ENCODE results near the gene ZDHHC6.
"Not testable (repeated sequence)": the region's sequence is repeated elsewhere in the genome, so short reads cannot be mapped to it uniquely, and the experiment has no call there.

Gene ZDHHC6

DNA sequence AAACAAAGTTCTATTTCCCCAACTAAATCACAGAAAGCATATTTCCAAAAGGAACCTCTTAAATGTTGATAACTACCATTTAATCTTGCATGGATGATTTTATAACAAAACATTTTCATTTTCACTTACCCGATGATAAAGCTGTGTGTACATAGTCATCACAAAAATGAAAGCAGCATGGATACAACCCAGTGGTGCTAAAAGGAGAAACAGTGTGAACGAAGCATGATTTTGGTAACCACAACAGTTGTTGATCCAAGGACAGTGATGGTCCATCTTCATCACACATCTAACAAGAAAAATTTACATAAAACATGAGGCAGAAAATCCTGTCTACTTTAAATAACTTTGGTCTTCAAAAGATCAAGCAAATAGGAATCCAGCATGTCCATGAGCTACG lies 4.7 kb downstream of the ZDHHC6 start:
- DNase-seq, result no peak

DNA sequence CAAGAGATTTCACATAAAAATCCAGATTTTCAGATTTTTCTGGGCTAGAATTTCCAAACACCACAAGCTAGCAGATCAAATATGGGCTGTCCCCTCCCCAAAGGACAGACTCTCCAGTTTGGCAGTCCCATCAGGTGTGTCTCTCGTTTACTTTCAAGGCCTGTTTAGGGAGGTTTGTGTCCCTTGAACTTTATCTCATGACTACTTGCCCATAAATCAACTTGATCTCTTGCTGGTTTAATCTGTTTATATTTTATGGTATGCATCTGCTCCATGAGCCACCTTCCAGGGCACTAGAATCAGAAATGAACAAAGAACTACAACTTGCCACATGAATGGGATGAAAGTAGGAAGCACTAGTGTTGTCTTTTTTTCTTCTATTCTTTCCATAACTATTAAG lies 5.2 kb downstream of the ZDHHC6 start:
- DNase-seq, result no peak

DNA sequence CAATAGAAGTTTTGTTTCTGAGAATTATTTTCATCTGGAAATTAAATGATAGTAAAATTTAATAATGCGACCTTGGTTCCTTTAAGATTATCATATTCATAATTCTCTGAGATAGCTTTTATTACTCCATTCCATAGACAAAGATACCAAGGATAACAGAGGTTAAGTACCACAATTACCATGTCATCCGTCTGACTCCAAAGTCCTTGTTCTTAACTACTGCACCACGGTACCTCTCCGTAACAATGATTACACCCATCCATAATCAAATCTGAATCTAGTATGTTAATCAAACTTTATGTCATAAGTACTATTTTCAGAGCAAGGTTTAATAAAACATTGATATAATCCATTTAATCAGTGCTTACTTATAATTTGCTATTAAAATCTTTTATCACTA lies 8.4 kb downstream of the ZDHHC6 start:
- no peak for DNase-seq

DNA sequence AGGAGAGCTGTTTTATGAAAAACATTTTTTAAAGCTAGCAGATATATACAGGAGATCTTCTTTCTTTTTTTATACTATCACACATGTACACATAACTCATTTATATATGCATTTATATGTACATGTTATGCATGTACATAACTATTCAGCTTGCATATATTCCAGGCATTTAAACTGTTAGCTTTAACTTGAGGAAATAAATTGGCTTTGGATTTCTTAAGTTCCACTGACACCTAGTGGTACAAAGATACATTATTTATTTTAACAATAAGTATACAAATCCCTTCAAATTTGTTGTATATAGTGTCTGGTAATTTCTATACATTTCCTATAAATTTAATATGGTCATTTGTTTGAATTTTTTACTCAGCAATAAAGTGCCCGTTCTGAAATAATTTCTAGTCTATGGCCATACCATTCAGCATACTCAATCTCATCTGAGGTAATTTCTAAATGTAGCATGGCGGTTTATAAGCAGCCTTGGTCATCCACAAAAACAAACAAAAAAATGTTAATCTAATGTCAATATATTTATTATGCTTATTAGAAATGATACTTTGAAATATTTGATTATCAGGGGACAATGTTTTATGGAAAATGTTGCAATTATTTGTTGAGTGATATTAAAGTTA lies 11.6 kb downstream of the ZDHHC6 start:
- DNase-seq, result no peak

DNA sequence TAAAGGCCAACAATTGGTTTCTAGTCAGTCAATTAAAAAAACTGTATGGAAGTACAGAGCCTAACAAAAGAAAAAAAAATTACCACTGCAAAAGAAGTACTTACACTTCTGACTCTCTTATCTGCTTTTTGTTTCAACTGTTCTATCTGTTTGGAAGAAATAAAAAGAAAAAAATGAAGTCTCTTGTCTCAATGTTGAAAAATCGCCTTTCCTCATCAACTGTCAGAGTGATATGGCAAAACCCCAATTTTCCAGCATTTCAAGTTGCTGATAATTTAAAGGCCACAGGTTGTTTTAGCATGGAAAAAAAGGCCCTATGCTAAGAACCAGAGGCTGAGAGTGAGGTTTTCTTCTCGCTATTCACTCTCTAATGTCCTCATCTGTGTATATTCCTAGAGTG lies 13.6 kb downstream of the ZDHHC6 start:
- DNase-seq, result no peak

DNA sequence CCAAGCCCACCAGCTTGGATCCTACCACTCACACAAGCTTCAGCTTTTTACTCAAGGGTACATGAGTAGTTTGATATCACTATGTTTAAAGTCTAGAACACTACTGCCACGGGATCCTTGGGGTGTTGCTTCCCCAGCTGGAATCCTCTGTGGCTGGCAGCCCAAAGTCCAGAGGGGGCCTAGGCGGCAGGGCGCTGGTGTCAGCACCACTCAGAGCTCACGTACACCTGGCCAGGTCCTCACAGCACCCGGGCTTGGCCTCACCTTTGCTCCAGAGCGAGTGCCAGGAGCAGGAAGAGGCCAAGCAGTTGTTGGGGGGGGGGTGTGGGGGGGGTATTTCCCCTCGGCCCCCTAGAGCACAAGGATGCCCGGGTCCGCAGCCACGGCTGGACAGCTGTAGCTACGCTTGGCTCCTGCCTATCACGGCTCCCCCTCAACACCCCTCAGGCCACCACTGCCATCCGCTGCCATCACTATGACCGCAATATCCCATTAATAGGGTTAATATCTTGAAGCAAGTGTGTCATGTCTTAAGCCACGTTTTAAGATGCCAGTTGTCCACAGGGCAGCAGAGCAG lies 17.0 kb downstream of the ZDHHC6 start:
- DNase-seq, result no peak

DNA sequence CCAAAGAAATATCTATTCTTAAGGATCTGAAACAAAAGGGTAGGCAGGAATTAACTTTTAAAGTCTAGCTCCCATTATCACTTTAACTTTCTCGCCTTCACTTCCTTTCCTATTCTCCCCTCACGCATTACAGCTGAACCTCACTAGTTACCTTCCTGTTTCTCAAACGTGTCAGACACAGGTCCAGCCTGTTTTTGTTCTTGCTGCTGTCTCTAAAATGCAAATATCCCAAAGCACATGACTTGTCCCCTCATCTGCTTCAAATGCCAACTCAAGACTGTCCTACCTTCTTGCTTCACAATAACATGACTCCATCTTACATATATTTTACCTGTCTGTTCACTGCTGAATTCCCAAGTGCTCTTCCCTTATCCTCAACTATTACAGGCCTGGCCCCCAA lies 17.6 kb downstream of the ZDHHC6 start:
- no peak for DNase-seq

DNA sequence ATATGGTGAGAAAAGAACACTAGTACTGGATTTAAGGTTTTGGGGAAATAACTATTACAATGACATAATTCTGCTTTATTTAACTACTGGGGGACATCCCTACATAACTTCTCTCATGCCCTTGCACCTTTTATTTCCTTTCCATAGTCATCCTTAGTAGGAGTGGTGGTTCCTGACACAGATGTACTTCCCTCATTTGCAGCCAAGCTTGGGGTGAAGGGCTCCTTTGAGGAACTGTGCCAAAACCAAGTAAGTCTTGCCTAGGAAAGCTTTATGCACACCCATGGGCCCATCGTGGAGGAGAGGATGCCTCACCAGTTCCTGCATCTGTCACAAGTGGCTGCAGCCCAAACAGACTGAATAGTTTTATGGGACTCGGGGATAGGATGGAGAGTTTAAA lies 20.6 kb downstream of the ZDHHC6 start:
- no peak for DNase-seq

DNA sequence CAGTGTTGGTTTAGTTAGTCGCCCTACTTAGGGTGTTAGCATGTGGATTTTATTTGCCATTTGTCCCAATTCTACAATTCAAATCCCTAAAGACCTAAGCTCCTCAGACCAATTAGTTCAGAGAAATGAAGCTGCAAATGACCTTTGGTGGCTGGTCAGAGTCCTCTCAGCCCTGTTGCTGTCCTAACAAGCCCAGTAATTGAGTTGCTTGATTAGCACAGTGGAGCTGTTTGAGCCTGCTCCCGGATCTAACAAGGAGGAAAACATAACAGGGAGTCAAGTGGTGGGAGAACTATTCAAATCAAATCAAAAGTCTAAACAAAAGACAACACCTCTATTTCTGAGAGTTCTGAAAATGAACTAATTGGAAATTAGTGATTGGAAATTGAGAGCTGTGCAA lies 22.1 kb downstream of the ZDHHC6 start:
- DNase-seq, result no peak

DNA sequence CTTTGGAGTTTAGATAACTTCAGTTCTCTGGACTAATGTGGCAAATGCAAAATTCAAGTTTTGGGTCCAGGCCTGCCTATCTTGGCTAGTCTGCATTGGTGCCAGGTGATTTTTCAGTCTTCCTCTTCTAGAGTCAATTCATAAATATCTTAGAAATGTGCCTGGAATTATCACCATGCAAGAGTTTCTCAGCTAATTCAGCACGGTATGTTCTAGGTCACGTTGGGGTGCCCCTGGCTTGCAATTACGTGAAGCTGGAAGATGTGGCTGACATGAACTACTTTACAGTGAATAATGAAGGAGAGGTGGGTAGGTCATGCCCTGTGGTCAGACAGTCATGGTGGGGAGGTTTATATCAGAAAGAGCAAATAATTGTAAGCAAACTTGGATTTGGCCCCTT lies 25.0 kb downstream of the ZDHHC6 start:
- no peak for DNase-seq

DNA sequence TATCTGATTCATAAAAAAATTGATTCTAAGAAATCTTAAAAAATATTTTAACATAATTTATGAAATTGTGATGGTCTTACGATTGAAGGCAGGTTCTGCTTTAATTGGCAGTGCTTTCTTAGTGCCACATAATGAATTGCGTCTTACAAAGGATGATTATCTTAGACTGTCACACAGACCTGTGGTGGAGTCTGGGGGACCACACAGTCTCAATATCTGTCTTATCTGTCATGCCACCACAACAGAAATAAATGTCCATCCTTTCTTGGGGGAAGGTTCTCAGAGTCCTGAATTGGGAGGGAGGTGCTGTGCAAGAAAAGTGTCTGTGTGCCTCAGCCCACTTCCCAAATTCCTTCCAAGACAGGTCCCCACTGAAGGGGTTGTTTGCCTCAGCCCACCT lies 34.0 kb downstream of the ZDHHC6 start:
- no peak for DNase-seq

DNA sequence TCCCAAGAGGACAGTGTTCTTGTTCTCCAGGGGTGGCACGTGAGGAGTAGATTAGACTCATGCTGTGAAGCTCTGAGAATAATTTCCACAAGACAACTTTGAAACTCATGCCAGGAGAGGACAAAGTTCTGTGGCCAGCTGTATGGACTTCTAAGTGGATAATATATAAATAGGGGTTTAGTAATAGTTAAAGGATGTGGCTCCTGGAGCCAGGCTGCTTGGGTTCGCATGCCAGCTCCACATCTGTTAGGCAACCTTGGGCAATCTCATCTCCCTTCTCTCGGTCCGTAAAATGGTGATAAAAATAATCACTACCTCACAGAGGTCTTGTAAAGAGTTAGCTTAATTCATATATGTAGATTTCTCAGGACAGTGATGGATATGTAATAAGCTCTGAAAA lies 37.0 kb downstream of the ZDHHC6 start:
- DNase-seq, result no peak

DNA sequence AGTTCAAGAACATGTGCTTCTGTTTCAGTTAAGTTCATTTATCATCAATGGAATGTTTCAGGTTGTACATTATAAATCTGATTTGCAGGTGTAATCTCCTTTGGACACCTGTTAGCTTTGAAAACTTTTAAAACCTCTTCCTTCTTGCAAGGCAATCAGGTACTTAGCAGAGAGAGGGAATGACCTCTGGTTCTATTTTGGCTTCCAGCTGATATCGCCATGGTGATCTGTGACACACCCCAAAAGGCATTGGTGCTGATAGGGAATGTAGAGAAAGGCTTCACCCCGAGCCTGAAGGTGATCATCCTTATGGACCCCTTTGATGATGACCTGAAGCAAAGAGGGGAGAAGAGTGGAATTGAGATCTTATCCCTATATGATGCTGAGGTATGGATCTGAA lies 37.4 kb downstream of the ZDHHC6 start:
- no peak for DNase-seq

DNA sequence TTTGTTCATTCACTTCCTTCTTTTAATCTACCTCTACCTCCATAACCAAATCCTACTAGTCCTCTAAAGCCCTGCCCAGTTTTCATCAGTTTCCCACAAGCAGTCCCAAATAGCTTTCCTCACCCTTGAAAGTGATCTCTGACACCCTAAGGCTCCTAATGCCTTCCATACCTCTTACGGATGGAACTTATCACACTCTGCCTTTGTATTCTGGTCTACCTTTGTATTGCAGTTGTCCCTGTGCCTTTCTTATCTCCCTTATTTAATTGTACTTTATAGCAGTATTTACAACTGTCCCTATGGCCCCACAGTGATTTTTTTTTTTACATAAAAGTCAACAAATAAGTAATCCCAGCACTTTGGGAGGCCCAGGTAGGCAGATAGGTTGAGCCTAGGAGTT lies 39.0 kb downstream of the ZDHHC6 start:
- DNase-seq, result no peak

DNA sequence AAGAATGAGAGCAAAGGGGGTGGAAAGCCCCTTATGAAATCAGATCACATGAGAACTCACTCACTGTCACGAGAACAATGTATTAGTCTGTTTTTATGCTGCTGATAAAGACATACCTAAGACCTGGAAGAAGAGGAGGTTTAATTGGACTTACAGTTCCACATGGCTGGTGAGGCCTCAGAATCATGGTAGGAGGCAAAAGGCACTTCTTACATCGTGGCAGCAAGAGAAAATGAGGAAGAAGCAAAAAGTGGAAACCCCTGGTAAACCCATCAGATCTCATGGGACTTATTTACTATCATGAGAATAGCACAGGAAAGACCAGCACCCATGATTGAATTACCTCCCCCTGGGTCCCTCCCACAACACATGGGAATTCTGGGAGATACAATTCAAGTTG lies 39.9 kb downstream of the ZDHHC6 start:
- not testable (repeated sequence) for DNase-seq

DNA sequence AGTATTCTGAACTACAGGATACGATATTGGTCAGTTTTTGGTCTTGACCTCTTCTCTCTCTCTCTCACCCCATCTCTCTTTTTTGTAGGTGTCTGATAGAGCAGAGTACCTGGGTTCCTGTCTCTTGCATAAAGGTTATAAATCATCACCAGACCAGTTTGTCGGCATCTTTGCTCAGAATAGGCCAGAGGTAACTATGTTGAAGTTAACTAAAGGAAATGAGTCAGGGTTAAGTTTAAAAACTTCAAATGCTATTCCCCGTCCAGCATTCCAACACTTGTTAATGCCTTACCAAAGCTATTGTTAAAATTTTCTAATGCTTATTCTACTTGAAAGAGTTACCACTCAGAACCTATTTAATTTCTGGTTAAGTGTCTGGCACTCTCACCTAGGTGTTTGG lies 42.1 kb downstream of the ZDHHC6 start:
- DNase-seq, result no peak

DNA sequence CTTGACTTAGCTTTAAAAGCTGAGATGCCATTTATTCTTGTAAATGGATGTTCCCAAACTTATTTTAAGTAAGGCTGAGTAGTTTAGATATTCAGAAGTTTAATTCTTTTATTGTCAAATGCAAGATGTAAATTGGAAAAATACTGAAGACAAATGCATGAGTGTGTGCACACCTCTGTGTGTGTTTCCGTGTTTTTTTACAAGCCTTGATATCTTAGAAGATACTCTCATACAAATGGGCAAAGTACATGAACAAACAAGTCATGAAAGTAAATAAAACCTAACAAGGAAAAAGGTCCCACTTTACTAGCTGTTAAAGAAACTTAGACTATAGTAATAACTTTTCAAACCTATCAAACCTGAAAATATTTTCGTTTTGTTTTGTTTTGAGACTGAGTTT lies 43.8 kb downstream of the ZDHHC6 start:
- no peak for DNase-seq

DNA sequence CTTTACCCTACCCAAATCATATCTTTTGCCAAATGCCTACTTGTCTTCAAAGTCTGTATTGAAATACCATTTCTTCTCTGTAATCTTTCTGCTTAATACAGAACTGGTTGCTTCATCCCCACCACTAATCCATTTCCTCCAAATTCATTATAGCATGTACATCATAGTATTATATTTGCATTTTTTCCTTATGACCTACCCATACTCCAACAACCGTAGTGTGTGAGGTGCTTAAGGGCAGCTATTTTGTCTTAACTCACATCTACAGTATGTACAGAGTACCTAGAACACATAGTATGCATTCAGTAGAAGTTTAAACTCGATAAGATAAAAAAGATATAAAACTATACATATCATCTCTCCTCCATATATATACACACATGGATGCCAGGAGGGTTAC lies 49.1 kb downstream of the ZDHHC6 start:
- DNase-seq, result no peak

DNA sequence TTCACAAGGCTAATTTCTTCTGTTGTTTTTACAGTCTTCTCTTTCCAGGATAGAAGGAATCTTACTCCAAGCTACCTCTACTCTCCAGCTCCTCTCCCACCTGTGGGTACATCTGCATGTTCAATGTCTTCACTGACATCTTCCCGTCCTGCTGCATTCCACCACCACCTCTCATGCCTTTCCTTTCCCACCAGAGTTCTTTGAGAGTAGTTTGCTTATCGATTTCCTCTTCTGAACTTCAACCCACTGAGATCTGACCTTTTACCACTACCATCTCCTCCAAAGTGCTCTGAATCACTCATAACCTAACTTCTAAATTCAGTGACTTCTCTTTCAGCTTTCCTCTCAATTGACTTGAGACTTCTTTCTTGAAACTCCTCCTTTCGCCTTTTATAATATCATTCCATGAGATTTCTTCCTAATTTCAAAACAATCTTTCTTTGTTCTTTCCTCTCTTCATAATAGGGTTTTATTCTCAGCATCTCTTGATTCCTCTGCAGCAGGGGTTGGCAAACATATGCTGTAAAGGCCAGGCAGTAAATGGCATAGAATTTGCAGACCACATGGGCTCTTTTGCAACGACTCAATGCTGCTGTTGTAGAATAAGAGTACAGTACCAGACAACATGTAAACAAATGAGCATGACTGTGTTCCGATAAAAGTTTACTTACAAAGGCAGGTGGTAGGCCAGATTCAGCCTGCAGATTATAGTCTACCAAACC lies 50.7 kb downstream of the ZDHHC6 start:
- no peak for DNase-seq

DNA sequence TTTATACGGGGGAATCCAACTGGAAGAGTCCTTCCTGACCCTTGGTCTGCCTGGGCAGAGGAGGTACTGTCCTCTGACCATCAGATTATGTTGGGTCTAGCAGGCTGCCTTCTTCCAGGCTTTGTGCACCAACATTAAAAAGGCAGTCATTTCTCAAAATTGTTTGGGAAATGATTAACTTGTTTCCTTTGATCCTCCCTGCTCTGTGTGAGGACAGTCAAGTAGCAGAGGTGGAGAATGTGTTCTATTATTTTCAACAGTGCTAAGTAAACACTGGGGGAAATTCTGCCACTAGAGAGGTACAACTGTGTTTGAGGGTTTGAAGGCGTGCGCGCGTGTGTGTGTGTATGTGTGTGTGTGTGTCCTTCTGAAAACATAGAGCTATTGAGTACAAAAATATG lies 52.2 kb downstream of the ZDHHC6 start:
- no peak for DNase-seq

DNA sequence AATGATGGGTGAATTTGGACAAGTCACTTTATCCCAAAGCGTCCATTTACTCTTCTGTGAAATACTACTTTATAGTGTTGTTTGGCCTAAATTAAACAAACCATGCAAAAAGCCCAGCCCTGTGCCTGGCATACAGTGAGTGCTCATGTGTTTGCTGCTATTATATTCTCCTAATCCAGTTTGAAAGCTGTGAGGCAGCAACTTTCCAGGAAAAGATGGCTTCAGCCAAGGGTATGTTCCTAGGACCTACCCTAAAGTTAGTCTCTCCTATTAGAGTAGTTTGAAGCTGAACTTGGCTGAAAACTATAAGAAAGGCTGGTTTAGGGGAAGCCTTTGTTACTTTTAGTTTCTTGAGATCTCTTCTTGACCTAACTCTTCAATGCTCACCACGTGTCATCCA lies 52.9 kb downstream of the ZDHHC6 start:
- DNase-seq, result no peak

DNA sequence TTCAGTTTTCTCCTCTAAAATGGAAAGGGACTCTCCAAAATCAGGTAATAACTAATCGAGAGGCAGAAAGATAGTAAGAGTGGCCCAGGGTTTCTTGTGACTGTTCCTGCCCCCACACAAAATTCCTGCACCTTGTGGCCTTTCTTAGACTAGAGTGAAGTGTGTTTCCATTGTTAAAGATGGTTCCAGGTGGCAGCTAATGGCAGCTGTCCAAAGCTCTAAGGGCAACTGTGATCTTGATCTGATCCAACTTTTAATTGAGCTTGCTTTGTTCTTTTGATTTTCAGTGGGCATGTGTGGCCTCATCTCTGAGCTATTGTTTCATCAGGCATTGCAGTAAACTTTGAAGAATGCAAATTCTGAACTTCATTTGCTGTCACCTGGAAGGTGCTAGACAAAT lies 53.4 kb downstream of the ZDHHC6 start:
- no peak for DNase-seq

DNA sequence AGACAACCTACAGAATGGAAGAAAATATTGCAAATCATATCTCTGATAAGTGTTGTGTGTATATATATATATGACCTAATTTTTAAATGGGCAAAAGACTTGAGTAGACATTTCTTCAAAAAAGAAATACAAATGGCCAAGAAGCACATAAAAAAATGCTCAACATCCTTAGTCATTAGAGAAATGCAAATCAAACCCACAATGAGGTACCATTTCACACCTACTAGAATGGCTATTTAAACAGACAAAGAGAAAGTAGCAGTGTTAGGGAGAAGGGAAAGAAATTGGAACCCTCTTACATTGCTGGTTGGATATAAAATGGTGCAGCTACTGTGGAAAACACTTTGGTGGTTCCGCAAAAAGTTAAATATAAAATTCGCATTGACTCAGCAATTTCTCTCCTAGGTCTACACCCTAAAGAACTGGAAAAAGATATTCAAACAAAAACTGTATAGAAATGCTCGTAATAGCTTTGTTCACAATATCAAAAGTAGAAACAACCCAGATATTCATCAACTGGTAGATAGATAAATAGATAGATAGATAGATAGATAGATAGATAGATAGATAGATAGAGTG lies 56.5 kb downstream of the ZDHHC6 start:
- DNase-seq, result no peak

DNA sequence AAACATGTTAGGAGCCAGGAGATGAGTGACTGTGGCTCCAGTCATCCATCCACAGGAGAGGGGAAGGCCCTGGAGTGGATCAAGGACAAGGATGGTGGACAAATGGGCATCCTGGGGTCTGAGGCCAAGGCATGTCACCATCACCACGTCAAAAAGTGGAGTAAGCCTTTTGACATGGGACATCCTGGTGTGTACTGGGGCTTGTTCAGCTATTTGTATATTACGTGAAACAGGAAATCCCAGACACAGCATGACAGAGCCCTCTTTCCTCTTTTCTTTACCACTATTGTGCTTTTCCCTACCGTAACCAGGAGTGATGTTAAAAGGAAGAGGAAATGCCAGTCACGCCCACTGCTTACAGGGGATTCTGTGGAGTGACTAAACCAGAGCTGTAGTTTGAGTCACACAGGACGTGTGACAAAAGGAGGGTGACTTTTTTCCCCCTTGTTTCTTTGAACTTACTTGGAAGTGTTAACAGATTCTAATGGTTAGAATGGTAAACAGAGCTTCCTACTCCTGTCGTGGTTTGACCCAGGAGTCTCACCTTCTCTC lies 57.4 kb downstream of the ZDHHC6 start:
- DNase-seq, result no peak

Data from NCI-H1436 (cell line).